ENCODE measurements around the gene NLRP7. TPM values are rescaled to one million over a fixed set of nuclear protein-coding genes. Genes with fewer than 3 reads are reported as not detected.

Gene NLRP7
- total and polyA plus RNA-seq, 2 of the 13 experiments (the other 11 are each of a cell fraction or from before 2014, with no cell fraction given): not detected

DNA sequence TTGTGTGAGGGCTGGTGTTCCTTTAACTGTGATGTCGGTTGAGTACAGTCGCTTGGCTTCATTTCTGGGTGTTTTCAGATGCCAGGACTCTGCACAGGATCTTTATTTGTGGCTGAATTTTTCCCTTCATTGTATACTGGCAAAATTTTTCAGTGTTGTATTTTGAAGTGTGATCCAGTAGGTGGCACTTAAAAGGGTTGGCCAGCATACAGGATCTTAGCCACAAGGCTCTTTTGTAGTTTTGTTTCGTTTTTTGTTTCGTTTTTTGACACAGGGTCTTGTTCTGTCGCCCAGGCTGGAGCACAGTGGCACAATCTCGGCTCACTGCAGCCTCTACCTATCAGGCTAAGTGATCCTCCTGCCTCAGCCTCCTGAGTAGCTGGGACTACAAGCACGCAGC, 64.6 kb downstream of the NLRP7 start:
- in situ Hi-C loops (cut with HindIII; ENCODE audit: extremely low pct_ligation_motif_present, low pct_unique_long_range_greater_than_20kb): no loop called here
- intact Hi-C loops (cut with micrococcal nuclease; ENCODE audit: unreplicated experiment): loop anchor here (5.0 kb wide), 1 partner anchor 250 kb away; no protein-coding TSS in a partner anchor
- H3K27me3 ChIP-seq (ENCODE audit: control insufficient read depth in 1 of 2, insufficient read depth in 2 of 2, low read length in 2 of 2): peaks cover 4 to 8% of the 10 kb centered on the region in 2 experiments; a peak in 4 of 5 replicates
- ChIA-PET POLR2A (no interaction called here), CTCF (ENCODE audit: low intra/inter-chr PET ratio, low total read pairs) (no interaction called here)
- TF ChIP-seq ZNF501 (CRISPR knock-in tag; IDR thresholded peaks at IDR 0.05) (no peak), ZNF770 (CRISPR knock-in tag; IDR thresholded peaks at IDR 0.05) (0 out of 2 replicates have a peak, but pooled peaks have one; percentile 45)
- DNase-seq (ENCODE audit: low spot score) (peak; percentile 12), FAIRE-seq (peak; percentile 4), ATAC-seq (peak; percentile 53; the same call in 2 of the 3 replicates)
- H3K9me3 ChIP-seq (ENCODE audit: low read length): no peaks in the 10 kb centered on the region
- WGBS (ENCODE audit: low lambda C conversion rate): 41% methylated on average over 7 of the region's 7 CpGs
- H3K4me2 ChIP-seq (ENCODE audit: low read depth, low read length): no peak overlapping the region; the same call in 1 of the 2 replicates
- H3K36me3 ChIP-seq (replicated peaks in 1 of 2; ENCODE audit: control insufficient read depth in 1 of 2, insufficient read depth in 2 of 2, low read length in 2 of 2): no peaks in the 10 kb centered on the region
- no TSS peak for BruUV-seq (replicated peaks)
- H3K79me2 ChIP-seq (ENCODE audit: insufficient read depth, low read length): no peaks in the 10 kb centered on the region
- no peak overlapping the region for H3K4me3 ChIP-seq (replicated peaks in 1 of 3; ENCODE audit: insufficient read depth in 1 of 3, low read depth in 2 of 3, low read length in 3 of 3)
- no peak overlapping the region for H2AFZ ChIP-seq (ENCODE audit: low read length)
- H3K4me1 ChIP-seq (ENCODE audit: insufficient read depth, low read length): no peaks in the 10 kb centered on the region
- H3K27ac ChIP-seq (ENCODE audit: extremely low read length, insufficient read depth, low read length): no peak overlapping the region
- no peaks in the 10 kb centered on the region for H4K20me1 ChIP-seq (ENCODE audit: insufficient read depth, low read length)
- no peak overlapping the region for H3K9ac ChIP-seq (ENCODE audit: insufficient read depth, low read depth, low read length)

DNA sequence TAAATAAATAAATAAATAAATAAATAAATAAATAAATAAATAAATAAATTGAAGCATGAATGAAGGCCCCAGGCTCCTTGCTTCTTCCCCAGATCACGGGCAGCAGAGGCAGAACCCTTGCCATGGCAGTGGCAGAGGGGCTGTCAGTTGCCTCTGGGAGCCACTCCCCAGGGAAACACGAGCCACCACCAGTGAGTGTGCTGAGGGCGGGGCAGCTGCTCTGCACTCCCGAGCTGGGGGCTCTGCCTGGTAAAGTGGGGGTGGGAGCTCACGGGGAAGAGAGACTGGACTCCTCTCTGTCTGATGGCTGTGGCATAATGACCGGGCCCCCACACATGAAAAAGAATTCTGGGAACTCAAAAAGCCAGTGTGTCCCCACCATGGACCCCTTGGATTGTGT, 65.4 kb downstream of the NLRP7 start:
- Histone ChIP-seq H3K9ac (ENCODE audit: insufficient read depth, low read depth, low read length) (no peak overlapping the region), H3K36me3 (replicated peaks in 1 of 2; ENCODE audit: control insufficient read depth in 1 of 2, insufficient read depth in 2 of 2, low read length in 2 of 2) (no peaks in the 10 kb centered on the region), H3K4me1 (ENCODE audit: insufficient read depth, low read length) (no peaks in the 10 kb centered on the region), H3K27ac (ENCODE audit: extremely low read length, insufficient read depth, low read length) (no peak overlapping the region), H3K9me3 (ENCODE audit: low read length) (no peaks in the 10 kb centered on the region), H3K79me2 (ENCODE audit: insufficient read depth, low read length) (no peaks in the 10 kb centered on the region), H4K20me1 (ENCODE audit: insufficient read depth, low read length) (no peaks in the 10 kb centered on the region), H3K4me2 (ENCODE audit: low read depth, low read length) (no peak overlapping the region), H3K4me3 (replicated peaks in 1 of 3; ENCODE audit: insufficient read depth in 1 of 3, low read depth in 2 of 3, low read length in 3 of 3) (no peak overlapping the region), H3K27me3 (ENCODE audit: control insufficient read depth in 1 of 2, insufficient read depth in 2 of 2, low read length in 2 of 2) (peaks cover 4 to 8% of the 10 kb centered on the region in 2 experiments; a peak in 4 of 5 replicates), H2AFZ (ENCODE audit: low read length) (no peak overlapping the region)
- no peak for FAIRE-seq
- no peak for ATAC-seq
- CTCF ChIA-PET (ENCODE audit: low intra/inter-chr PET ratio, low total read pairs): interaction anchor here (1.3 kb wide), 1 partner anchor 250 kb away, joined by 3 read pairs; no protein-coding TSS in a partner anchor
- TF ChIP-seq, protein P1, sequence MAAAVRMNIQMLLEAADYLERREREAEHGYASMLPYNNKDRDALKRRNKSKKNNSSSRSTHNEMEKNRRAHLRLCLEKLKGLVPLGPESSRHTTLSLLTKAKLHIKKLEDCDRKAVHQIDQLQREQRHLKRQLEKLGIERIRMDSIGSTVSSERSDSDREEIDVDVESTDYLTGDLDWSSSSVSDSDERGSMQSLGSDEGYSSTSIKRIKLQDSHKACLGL (CRISPR knock-in tag; IDR thresholded peaks at IDR 0.05): no peak
- TF ChIP-seq TRIM24 (CRISPR knock-in tag; IDR thresholded peaks at IDR 0.05) (no peak), ZBTB38 (CRISPR knock-in tag; IDR thresholded peaks at IDR 0.05) (no peak), NCOA2 (CRISPR knock-in tag; IDR thresholded peaks at IDR 0.05) (no peak), ARNTL (CRISPR knock-in tag; IDR thresholded peaks at IDR 0.05) (no peak), SP2 (CRISPR knock-in tag; IDR thresholded peaks at IDR 0.05) (no peak), TAF15 (IDR thresholded peaks at IDR 0.05; ENCODE audit: low read depth, low read length, poor library complexity, severe bottlenecking) (no peak)
- TF ChIP-seq, protein P2, sequence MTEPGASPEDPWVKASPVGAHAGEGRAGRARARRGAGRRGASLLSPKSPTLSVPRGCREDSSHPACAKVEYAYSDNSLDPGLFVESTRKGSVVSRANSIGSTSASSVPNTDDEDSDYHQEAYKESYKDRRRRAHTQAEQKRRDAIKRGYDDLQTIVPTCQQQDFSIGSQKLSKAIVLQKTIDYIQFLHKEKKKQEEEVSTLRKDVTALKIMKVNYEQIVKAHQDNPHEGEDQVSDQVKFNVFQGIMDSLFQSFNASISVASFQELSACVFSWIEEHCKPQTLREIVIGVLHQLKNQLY (CRISPR knock-in tag; IDR thresholded peaks at IDR 0.05): no peak
- TF ChIP-seq, protein P3, sequence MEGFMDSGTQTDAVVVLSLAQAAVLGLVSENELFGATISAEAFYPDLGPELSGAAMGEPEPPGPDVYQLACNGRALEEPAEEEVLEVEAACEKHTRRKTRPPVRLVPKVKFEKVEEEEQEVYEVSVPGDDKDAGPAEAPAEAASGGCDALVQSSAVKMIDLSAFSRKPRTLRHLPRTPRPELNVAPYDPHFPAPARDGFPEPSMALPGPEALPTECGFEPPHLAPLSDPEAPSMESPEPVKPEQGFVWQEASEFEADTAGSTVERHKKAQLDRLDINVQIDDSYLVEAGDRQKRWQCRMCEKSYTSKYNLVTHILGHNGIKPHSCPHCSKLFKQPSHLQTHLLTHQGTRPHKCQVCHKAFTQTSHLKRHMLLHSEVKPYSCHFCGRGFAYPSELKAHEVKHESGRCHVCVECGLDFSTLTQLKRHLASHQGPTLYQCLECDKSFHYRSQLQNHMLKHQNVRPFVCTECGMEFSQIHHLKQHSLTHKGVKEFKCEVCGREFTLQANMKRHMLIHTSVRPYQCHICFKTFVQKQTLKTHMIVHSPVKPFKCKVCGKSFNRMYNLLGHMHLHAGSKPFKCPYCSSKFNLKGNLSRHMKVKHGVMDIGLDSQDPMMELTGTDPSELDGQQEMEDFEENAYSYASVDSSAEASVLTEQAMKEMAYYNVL (CRISPR knock-in tag; IDR thresholded peaks at IDR 0.05; ENCODE audit: borderline replicate concordance): no peak
- POLR2A ChIA-PET: no interaction called here
- in situ Hi-C loops (cut with HindIII; ENCODE audit: extremely low pct_ligation_motif_present, low pct_unique_long_range_greater_than_20kb): no loop called here
- DNase-seq (ENCODE audit: low spot score): no peak
- intact Hi-C loops (cut with micrococcal nuclease; ENCODE audit: unreplicated experiment): loop anchor here (5.0 kb wide), 1 partner anchor 250 kb away; no protein-coding TSS in a partner anchor
- no TSS peak for BruUV-seq (replicated peaks)
- 36% methylated on average over 3 of the region's 6 CpGs for WGBS (ENCODE audit: low lambda C conversion rate)
